Upper lobe of left lung (tissue), 4 donors: ENCODE measurements around the gene EDNRB.

ENCODE experiments used
- EP300 ChIP-seq, 4 donors: sonication (generic); formaldehyde crosslinking; IDR thresholded peaks; one replicate each; pipeline ENCODE4 v1.5.1; 2017; ENCODE audit warnings: antibody characterized with exemption in 4 of 4, control low read depth in 2 of 4
- POLR2A ChIP-seq, 4 donors: fragments of 450-650 bp; IDR thresholded peaks; one replicate each; pipeline ENCODE4 v1.5.1; 2016 to 2017; ENCODE audit warnings: antibody characterized with exemption in 4 of 4, mild to moderate bottlenecking in 2 of 4
- POLR2AphosphoS5 ChIP-seq, 2 donors: sonication (generic); formaldehyde crosslinking; IDR thresholded peaks; one replicate each; pipeline ENCODE4 v1.5.1; 2017; ENCODE audit warnings: antibody characterized with exemption in 2 of 2

DNA sequence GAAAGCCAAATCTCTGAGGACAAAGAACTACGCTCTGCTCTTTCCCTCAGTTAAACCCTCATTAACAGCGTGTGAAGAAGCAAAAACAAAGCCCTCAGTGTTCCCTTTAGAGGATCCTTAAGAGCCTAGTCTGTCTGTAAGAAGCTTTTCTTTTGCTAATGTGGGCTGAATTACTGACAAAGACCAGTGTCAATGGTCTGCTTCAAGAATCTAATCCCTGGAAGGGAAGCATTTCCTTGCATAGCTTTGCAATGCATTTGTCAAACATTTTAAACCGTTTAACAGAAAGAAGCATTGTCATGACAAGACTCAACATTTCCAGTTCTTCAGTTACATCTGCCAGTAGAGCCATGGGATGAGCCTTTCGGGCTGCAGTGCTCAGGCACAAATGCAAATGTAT lies 64.9 kb downstream of the EDNRB start:
- no peak for TF ChIP-seq EP300 (IDR thresholded peaks at IDR 0.05)
- TF ChIP-seq POLR2A (IDR thresholded peaks at IDR 0.05) = no peak
- no peak for TF ChIP-seq POLR2AphosphoS5 (IDR thresholded peaks at IDR 0.05)
